HEK293 (cell line): ENCODE data around the gene AOAH.

Source experiments
- CTCF ChIP-seq: fragments of 450-650 bp; formaldehyde crosslinking; IDR thresholded peaks from 2 replicates; pipeline ENCODE4 v1.5.1; 2016; ENCODE audit warnings: missing biosample characterization, missing genetic modification characterization
- KLF10 ChIP-seq: fragments of 450-650 bp; IDR thresholded peaks from 2 replicates; pipeline ENCODE4 v1.5.1; 2018; ENCODE audit warnings: missing biosample characterization, mild to moderate bottlenecking, missing genetic modification characterization
- KLF9 ChIP-seq: fragments of 450-650 bp; formaldehyde crosslinking; IDR thresholded peaks from 2 replicates; pipeline ENCODE4 v1.5.1; 2016; ENCODE audit warnings: missing biosample characterization, missing genetic modification characterization, low read depth
- SP3 ChIP-seq: fragments of 450-650 bp; formaldehyde crosslinking; IDR thresholded peaks from 2 replicates; pipeline ENCODE4 v1.5.1; 2016; ENCODE audit warnings: missing biosample characterization, missing genetic modification characterization
- ZBTB17 ChIP-seq: fragments of 450-650 bp; formaldehyde crosslinking; IDR thresholded peaks from 2 replicates; pipeline ENCODE4 v1.5.1; 2016; ENCODE audit warnings: missing biosample characterization, missing genetic modification characterization
- ZNF704 ChIP-seq: fragments of 450-650 bp; formaldehyde crosslinking; IDR thresholded peaks from 2 replicates; pipeline ENCODE4 v1.5.1; 2016; ENCODE audit warnings: missing biosample characterization, missing genetic modification characterization

GRCh38 chr7:36677769-36678437 lies 46.4 kb downstream of the AOAH start:
- no peak for TF ChIP-seq KLF10 (tag by site-specific recombination)
- TF ChIP-seq KLF9: no peak
- no peak for TF ChIP-seq SP3 (tag by site-specific recombination)
- TF ChIP-seq CTCF (tag by site-specific recombination): no peak
- no peak for TF ChIP-seq ZBTB17 (tag by site-specific recombination)
- TF ChIP-seq ZNF704 (tag by site-specific recombination): no peak
